A673 (cell line): ENCODE data around the gene MAN2A2.

ENCODE experiments used
- CTCF ChIP-seq: fragments of 300-800, 200-600 bp; sonication (generic); conservative IDR thresholded peaks from 2 replicates; pipeline ENCODE4 v1.5.1; 2017; ENCODE audit warnings: low read depth, mild to moderate bottlenecking, antibody characterized with exemption, low read length, moderate library complexity, mixed read lengths
- EZH2 ChIP-seq: fragments of 200-600 bp; sonication (generic); IDR thresholded peaks from 2 replicates; pipeline ENCODE4 v1.6.1; 2017; ENCODE audit warnings: borderline replicate concordance, low read depth, mild to moderate bottlenecking, mixed read lengths, antibody characterized with exemption, low read length; ENCODE audit not compliant: poor library complexity, severe bottlenecking

GRCh38 chr15:90889313-90889730, 13.8 kb upstream of the MAN2A2 start:
- TF ChIP-seq CTCF (no peak), EZH2 (no peak)
